Lower leg skin (tissue), 4 donors: Measurements from ENCODE around the gene HIPK1. TPM values are rescaled to one million over a fixed set of nuclear protein-coding genes. Genes with fewer than 3 reads are reported as not detected.
"Not testable (repeated sequence)": the region's sequence is repeated elsewhere in the genome, so short reads cannot be mapped to it uniquely, and the experiment has no call there.

Experiments used
- DNase-seq, 2 donors: peaks; one replicate each; pipeline ENCODE4 v3.0.0-alpha.2; 2019; ENCODE audit warnings: low spot score in 2 of 2
- H3K4me3 ChIP-seq: fragments of 200-600 bp; sonication (generic); 2 replicates; pipeline ENCODE4 v1.5.1; 2017; ENCODE audit warnings: mild to moderate bottlenecking, low read depth; ENCODE audit not compliant: poor library complexity, severe bottlenecking
- CTCF ChIP-seq, 3 donors: fragments of 450-650 bp; IDR thresholded peaks; one replicate each; pipeline ENCODE4 v1.5.1; 2016; ENCODE audit warnings: antibody characterized with exemption in 3 of 3, mild to moderate bottlenecking in 3 of 3, moderate library complexity in 2 of 3
- POLR2A ChIP-seq, 2 donors: fragments of 450-650 bp; IDR thresholded peaks; one replicate each; pipeline ENCODE4 v1.6.1; 2016 to 2017; ENCODE audit warnings: antibody characterized with exemption in 2 of 2, mild to moderate bottlenecking in 1 of 2, moderate library complexity in 1 of 2
- WGBS, 2 donors: methylation state at CpG; one replicate each; pipeline ENCODE4 v1.1.5; 2018; 5-methylcytosine and 5-hydroxymethylcytosine counted together
- intact Hi-C: fragments of 100-400 bp; cut with DNase I; formaldehyde crosslinking; loops from one replicate; pipeline ENCODE4 v1.15.0; 2023; ENCODE audit warnings: low total_unique reads
- total RNA-seq, 4 donors: library from RNA; depleted of rRNA; stranded (reverse); fragments of >200 nt; gene quantifications; one replicate each; pipeline ENCODE4 v1.1.0, GENCODE V29; 2016

HIPK1 gene
- total RNA-seq, 4 donors from 2014 or later: 47.6 to 58.3 (median 54.5) TPM

DNA sequence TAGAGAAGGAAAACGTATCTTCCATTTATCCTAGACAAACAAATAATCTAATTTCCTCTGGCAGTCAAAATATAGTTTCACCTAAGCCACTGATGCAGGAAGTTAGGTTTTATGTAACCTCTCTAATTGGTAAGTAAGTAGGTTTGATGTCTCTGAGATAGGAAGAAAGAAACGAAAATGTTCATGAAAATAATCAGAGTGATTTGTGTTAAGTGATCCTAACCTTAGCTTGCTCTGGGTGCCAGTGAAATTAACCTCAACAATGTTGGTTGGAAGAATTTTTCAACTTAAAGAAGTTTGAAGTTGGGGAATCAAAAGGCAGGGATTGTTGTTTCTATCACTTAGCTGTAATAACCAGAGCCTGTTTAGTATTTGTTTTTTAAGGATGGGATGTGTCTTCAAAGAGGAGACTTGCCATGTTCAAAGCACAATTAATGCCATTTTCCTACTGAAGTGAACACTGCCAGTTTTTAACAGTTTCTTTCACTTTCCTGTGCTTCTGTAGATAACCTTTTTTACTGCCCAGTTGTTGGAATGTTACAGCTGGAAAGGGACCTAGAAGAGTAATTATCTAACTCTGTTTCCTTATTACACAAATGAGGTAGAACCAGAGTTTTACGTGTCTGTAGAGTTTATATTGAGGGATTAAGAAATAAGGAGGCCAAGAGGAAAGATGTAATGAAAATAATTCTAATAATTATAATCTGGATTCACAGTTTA lies 18.4 kb downstream of the HIPK1 start:
- intact Hi-C loops: no loop called here
- no peak overlapping the region for H3K4me3 ChIP-seq
- no peak for DNase-seq
- 21 to 24% methylated on average over 3 of the region's 3 CpGs for WGBS, 2 donors
- TF ChIP-seq POLR2A (IDR thresholded peaks at IDR 0.05) (no peak), CTCF (IDR thresholded peaks at IDR 0.05) (no peak)

- 83 to 88% methylated on average over 4 of the region's 4 CpGs for WGBS, 2 donors
- H3K4me3 ChIP-seq, DNase-seq, intact Hi-C loops: not testable (repeated sequence)
Measured at GRCh38 chr1:113948151-113948550, 19.0 kb downstream of the HIPK1 start.

GRCh38 chr1:113949007-113949406 lies 19.9 kb downstream of the HIPK1 start:
- DNase-seq: no peak

DNA sequence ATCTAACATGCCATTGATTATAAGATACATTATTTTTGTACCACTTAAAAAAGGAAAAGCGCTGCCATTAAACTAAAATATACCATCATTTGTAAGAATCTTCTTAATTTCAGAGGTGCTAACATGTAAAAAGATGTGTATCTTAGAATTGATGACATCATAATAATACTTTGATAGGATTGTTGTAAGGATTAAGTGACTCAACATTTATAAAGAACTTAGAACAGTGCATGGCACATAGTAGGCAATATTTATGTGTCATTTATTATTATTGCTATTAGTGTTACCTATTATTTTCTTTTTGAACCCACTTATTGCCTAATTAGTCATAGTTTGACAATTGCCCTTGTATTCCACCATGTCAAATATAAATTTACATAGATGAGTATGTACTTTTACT lies 21.8 kb downstream of the HIPK1 start:
- intact Hi-C loops: no loop called here
- no peak overlapping the region for H3K4me3 ChIP-seq
- TF ChIP-seq CTCF (IDR thresholded peaks at IDR 0.05): no peak
- TF ChIP-seq POLR2A (IDR thresholded peaks at IDR 0.05): no peak
- DNase-seq: no peak
- WGBS, 2 donors: 98 to 100% methylated on average over 1 of the region's 1 CpG

More at GRCh38 chr1:113949007-113949406, 19.9 kb downstream of the HIPK1 start:
- H3K4me3 ChIP-seq: no peak overlapping the region
- 79 to 90% methylated on average over 5 of the region's 5 CpGs for WGBS, 2 donors
- intact Hi-C loops: no loop called here
- TF ChIP-seq POLR2A (IDR thresholded peaks at IDR 0.05) (no peak), CTCF (IDR thresholded peaks at IDR 0.05) (no peak)

DNA sequence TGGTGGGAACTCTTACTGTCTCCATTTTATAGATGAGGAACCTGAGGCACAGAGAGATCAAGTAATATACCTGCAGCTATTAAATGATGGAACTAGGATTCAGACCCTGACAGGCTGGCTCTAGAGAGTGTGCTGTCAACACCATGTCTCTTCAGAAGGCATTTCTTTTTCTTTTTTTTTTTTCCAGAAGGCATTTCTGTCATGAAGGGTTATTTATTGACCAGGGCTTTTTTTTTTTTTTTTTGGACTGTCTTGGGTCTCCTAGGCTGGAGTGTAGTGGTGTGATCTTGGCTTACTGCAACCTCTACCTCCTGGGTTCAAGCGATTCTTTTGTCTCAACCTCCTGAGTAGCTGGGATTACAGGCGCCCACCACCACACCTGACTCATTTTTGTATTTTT lies 22.6 kb downstream of the HIPK1 start:
- no peak for DNase-seq
- intact Hi-C loops: no loop called here
- no peak for TF ChIP-seq POLR2A (IDR thresholded peaks at IDR 0.05)
- TF ChIP-seq CTCF (IDR thresholded peaks at IDR 0.05): no peak
- WGBS, 2 donors: 96 to 97% methylated on average over 2 of the region's 2 CpGs
- H3K4me3 ChIP-seq: no peak overlapping the region

DNA sequence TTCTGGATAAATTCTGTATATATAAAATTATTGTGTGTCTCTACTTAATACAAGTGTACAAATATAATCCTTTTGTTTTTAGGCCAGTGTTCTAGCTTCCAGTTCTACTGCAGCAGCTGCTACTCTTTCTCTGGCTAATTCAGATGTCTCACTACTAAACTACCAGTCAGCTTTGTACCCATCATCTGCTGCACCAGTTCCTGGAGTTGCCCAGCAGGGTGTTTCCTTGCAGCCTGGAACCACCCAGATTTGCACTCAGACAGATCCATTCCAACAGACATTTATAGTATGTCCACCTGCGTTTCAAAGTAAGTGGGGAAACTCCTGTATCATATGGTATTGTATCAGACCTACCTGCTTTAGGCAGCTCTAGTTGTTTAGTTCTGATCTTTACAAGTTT lies 28.9 kb downstream of the HIPK1 start:
- no peak overlapping the region for H3K4me3 ChIP-seq
- no peak for TF ChIP-seq CTCF (IDR thresholded peaks at IDR 0.05)
- intact Hi-C loops: no loop called here
- no peak for DNase-seq
- whole genome bisulfite sequencing, 2 donors: 83 to 96% methylated on average over 1 of the region's 1 CpG
